ENCODE data around the gene SPTBN1.

The SPTBN1 gene

DNA sequence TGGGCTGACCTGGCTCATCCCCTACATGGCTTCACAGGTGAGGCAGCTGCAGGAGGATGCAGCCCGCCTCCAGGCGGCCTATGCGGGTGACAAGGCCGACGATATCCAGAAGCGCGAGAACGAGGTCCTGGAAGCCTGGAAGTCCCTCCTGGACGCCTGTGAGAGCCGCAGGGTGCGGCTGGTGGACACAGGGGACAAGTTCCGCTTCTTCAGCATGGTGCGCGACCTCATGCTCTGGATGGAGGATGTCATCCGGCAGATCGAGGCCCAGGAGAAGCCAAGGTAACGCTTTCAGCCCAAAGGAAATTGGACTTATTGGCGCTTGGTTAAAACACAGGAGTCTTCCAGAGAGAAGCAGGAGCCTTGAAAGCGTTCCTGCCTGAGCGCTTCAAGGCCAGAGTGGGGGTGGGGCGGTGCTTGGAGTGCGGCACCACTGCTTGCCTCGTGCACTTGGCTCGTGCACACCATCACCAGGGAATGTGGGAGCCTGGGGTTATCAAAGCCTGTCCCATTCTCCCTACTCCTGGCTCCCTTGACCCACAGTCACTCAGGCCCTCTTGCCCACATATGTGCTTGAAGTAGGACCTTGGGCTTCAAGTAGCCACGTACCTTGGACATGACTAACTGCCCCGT is 197.6 kb downstream of the SPTBN1 start:
- no peak for DNase-seq (ENCODE audit: low spot score)

DNA sequence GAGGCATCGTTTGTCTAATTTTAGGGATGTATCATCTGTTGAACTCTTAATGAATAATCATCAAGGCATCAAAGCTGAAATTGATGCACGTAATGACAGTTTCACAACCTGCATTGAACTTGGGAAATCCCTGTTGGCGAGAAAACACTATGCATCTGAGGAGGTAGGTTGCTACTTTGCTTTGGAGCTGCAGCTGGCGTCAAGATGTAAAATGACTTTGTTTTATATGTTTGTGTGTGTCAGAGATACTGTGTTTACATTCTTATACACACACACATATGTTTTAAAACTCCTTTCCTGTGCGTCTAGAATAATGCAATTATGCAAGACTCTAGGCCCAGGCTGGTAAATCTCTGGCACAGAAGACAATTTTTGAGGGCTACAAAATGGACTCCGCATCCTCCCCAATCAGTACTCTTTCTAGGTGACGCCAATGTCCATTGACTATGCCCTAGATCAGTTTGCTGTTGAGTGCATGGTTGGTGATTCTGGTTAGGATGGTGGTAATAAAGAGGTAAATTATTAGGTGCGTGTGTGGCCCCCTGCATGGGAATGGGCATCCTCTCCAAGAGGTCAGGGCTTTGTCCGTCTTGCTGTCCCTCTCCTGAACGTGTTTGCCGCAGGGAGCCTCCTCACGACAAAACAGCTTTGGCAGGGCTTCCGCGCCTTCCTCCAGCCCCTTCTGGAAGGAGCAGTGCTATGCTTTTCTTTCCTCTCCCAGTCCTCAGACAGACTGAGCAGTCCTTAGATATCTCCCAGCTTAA is 199.1 kb downstream of the SPTBN1 start:
- no peak for DNase-seq (ENCODE audit: low spot score)

- DNase-seq (ENCODE audit: low spot score): no peak
These were observed 200.7 kb downstream of the SPTBN1 start for GRCh38 chr2:54656863-54657262.

GRCh38 chr2:54657664-54658083 is 201.5 kb downstream of the SPTBN1 start:
- DNase-seq (ENCODE audit: low spot score): peak; percentile 40

DNA sequence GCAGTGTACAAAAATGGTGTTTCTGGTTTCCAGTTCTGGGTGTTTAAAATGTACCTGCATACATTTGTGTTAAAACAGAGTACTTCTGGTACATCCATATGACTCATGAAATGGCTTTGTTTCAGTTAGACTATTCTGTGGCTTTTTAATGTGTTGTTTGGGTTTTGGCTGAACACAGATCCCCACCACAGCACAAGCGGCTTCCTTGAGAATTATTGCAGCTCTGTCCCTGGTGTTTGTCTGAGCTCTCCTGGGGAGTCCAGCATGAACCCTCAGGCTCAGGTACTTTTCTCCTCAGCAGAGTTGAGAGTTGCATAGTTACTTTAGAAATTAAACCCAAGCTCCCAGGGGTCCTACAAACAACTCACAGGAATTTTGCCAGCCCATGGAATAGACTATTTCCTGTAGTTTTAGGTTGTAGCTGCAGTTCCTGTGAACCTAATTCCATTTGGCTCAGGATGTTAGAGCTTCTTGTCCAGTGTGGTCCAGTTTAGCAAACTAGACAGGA is 202.5 kb downstream of the SPTBN1 start:
- DNase-seq (ENCODE audit: low spot score): no peak

GRCh38 chr2:54659527-54659926 is 203.4 kb downstream of the SPTBN1 start:
- DNase-seq (ENCODE audit: low spot score): no peak

DNA sequence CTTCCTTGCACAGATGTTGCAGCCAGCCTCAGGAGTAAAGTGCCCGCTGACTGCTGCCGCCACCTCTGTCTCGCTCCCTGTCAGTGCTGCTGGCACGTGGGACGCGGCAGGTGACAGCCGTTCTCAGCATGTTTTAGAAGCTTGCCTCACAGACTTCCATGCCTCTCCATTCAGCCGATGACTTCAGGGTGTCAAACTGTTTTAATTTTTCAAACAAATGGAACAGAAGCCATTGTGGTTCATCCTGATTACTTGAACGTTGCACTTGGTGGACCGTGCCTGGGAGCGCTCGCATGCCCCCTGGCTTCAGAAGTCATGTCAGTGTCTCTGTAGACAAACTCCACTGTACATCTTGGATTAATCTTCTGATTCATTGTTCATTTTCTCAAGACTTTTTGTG is 204.6 kb downstream of the SPTBN1 start:
- no peak for DNase-seq (ENCODE audit: low spot score)

DNA sequence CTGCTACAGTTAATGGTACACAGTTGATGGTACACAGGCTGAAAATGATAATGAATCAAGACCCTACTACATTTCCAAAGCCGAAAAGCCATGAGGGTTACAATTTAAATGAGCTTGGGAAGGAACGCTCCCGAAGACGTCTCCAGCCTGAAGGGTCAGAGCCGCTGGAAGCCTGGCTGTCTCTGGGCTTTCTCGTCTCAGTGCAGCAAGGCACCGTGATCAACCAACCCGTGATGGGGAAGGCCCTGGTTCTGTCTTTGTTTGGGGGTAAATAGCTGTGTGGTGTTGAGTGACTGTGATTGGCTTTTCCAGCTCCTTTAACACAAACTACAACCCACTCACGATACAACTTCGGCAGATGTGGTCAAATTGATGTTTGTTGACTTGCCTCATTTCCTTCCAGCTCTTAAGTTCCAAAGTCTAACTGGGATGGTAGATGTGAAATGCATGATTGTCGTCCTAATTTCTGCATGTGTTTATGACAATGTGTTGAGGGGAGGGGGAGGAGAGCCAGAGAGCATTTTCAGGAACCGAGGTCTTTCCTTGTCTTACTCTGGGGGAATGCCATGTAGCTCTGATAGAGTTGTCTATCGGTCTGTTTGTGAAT is 207.4 kb downstream of the SPTBN1 start:
- no peak for DNase-seq (ENCODE audit: low spot score)

- DNase-seq (ENCODE audit: low spot score): no peak
These were observed 208.2 kb downstream of the SPTBN1 start for GRCh38 chr2:54664238-54664786.

DNA sequence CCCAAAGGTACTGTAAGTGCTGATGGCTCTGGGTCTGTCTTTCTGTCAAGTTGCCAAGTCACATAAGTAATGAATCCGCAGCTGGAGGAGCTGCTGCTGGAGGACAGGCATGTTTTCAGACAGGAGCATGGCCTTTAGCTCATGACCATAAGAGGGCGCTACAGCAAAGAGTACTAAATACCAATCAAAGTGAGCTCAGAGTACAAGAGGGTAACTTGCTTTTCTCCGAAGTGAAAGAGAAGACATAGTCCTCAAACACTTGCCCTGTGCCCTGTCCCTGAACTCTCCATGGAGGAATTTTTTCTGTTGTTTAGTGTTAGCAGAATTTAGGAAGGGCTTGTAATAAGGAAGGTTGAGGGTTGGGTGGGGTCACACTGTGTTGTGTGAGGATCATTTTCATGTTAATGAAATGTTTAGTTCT is 209.3 kb downstream of the SPTBN1 start:
- peak; percentile 62 for DNase-seq (ENCODE audit: low spot score)

GRCh38 chr2:54666131-54666633 is 210.1 kb downstream of the SPTBN1 start:
- DNase-seq (ENCODE audit: low spot score): no peak

- no peak for DNase-seq (ENCODE audit: low spot score)
These were observed 210.6 kb downstream of the SPTBN1 start for GRCh38 chr2:54666634-54667265.

GRCh38 chr2:54667266-54667639 is 211.1 kb downstream of the SPTBN1 start:
- DNase-seq (ENCODE audit: low spot score): no peak

DNA sequence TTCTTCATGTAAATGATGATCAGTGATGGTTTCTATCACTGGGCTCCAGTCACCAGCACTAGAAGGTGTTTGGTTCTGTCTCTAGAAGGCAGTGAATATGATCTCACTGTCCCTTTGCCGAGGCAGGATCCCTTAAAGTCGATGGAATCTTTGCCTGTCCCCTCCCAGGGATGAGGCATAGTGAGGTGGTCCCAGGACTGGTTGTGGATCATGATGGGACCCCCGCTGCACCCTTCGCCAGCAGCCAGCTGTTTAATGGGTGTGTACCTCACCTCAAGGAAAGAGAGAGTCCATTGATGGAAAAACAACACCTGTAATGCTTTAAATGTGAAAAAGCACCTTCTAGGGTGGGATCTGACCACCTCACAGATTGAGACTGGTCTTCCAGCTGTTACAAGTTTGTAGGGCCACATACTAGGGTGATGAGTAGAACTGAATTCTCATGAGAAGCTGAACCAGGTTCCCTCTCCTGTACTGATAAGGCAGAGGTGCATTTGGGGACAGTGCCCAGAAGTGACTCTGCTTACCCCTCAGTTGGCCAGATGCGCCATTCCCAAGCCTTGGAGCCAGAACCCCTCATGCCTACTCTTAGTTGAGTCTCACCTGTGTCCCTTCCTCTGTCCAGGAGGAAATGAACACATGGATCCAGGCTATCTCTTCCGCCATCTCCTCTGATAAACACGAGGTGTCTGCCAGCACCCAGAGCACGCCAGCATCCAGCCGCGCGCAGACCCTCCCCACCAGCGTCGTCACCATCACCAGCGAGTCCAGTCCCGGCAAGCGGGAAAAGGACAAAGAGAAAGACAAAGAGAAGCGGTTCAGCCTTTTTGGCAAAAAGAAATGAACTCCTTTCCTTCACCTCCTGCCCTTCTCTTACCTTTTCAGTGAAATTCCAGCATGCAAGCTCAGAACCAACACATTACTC is 211.9 kb downstream of the SPTBN1 start:
- no peak for DNase-seq (ENCODE audit: low spot score)

GRCh38 chr2:54668711-54669110 is 212.6 kb downstream of the SPTBN1 start:
- no peak for DNase-seq (ENCODE audit: low spot score)

GRCh38 chr2:54669677-54670484 is 213.8 kb downstream of the SPTBN1 start:
- DNase-seq (ENCODE audit: low spot score): no peak

DNA sequence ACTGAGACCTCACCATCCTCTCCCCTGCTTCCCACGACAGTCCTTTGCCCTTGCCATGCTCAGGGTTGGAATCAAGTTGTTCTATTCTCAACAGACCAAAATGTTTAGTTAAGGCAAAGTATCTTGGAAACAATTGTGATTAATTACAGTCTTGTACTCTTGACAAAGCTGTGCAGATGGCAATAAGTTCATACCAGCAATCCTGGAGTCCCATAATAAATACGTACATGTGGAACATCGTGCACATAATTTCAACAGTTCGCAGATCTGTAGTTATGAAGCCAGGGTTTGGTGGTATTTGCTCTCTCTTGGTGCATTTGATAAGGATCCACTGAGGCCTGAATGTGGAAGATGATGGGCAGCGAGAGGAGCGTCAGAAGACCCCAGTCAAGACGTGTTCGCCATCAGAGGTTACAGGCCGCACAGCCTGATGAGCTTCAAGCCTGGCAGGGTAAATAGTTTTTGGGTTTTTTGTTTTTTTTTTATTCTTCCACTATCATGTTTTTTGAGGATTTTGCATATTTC is 214.4 kb downstream of the SPTBN1 start:
- DNase-seq (ENCODE audit: low spot score): no peak

GRCh38 chr2:54671010-54671409 is 214.9 kb downstream of the SPTBN1 start:
- DNase-seq (ENCODE audit: low spot score): no peak

- no peak for DNase-seq (ENCODE audit: low spot score)
These were observed 215.9 kb downstream of the SPTBN1 start for GRCh38 chr2:54671875-54672589.

Measured in kidney tubule cell (primary cell).